Renal cortex interstitium (tissue), 3 donors: Measurements from ENCODE around the gene RCAN3. TPM values are rescaled to one million over a fixed set of nuclear protein-coding genes. Genes with fewer than 3 reads are reported as not detected.

Experiments
- polyA plus RNA-seq, 3 donors: library from polyadenylated mRNA; unstranded; fragments of 120-200 nt; gene quantifications; one replicate each; pipeline ENCODE4 v1.2.1, GENCODE V29; 2013; ENCODE audit not compliant: insufficient read length in 3 of 3

The RCAN3 gene
- polyA plus RNA-seq, 3 donors, result 9.5 to 12.2 (median 10.8) TPM

Other genes with a start within 250 kb of the RCAN3 start
- gene GRHL3, start 183.5 kb upstream of the RCAN3 start, polyA plus RNA-seq, result 1 to 10 TPM; 2.2 to 3.3 (median 2.7) TPM
- 10 to 100 TPM; 10.6 to 12.1 (median 11.8) TPM for gene STPG1, start 89.1 kb upstream of the RCAN3 start, polyA plus RNA-seq
- gene NIPAL3, start 87.0 kb upstream of the RCAN3 start, polyA plus RNA-seq, result 10 to 100 TPM; 19.5 to 22.3 (median 21.3) TPM
- gene NCMAP, start 53.3 kb downstream of the RCAN3 start, polyA plus RNA-seq, result under 1 TPM; 0.39 to 0.85 (median 0.62) TPM
- 100 to 1,000 TPM; 132 to 184 (median 158) TPM for gene SRRM1, start 140.5 kb downstream of the RCAN3 start, polyA plus RNA-seq
- 100 to 1,000 TPM; 184 to 211 (median 185) TPM for gene CLIC4, start 242.6 kb downstream of the RCAN3 start, polyA plus RNA-seq